IPS-18a (cell line): ENCODE results near the gene SGCG.
"Not testable (repeated sequence)": the region's sequence is repeated elsewhere in the genome, so short reads cannot be mapped to it uniquely, and the experiment has no call there.

Experiments
- H3K27ac ChIP-seq: one replicate; pipeline ENCODE4 v1.5.1; 2013; ENCODE audit warnings: low read length
- H3K27me3 ChIP-seq: one replicate; pipeline ENCODE4 v1.6.1; 2013; ENCODE audit warnings: mild to moderate bottlenecking, low read length; ENCODE audit not compliant: control insufficient read depth, insufficient read depth
- H3K36me3 ChIP-seq: one replicate; pipeline ENCODE4 v1.6.1; 2013; ENCODE audit warnings: low read depth, low read length; ENCODE audit not compliant: control insufficient read depth
- H3K4me1 ChIP-seq: one replicate; pipeline ENCODE4 v1.6.1; 2013; ENCODE audit warnings: low read depth, low read length; ENCODE audit not compliant: control insufficient read depth
- H3K4me3 ChIP-seq: one replicate; pipeline ENCODE4 v1.5.1; 2013; ENCODE audit warnings: low read length
- H3K9ac ChIP-seq: one replicate; pipeline ENCODE4 v1.6.1; 2013; ENCODE audit warnings: mild to moderate bottlenecking, low read length, moderate library complexity
- H3K9me3 ChIP-seq: one replicate; pipeline ENCODE4 v1.6.1; 2013; ENCODE audit warnings: low read depth, low read length; ENCODE audit not compliant: control insufficient read depth

Gene SGCG

DNA sequence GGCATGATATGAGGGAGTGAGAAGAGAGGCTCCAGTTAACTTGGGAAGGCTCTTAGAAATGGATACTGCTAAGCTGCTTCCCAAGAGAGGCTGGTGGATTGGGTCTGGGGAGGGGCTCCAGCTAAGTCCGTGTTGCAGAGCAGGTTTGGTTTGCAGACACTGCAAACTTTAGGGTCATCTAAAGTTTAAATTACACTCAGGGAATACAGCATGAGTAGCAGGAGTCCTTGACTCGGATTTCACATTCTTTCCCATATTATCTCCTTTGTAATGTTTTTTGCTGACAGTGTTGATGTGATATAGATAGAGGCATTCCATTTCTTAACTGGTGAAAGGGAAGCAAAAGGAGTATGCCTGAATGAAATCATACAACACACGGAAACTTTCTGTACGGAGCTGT, 31.9 kb downstream of the SGCG start:
- Histone ChIP-seq H3K27me3 (no peaks in the 10 kb centered on the region), H3K4me3 (no peak overlapping the region), H3K27ac (no peak overlapping the region), H3K9me3 (no peaks in the 10 kb centered on the region), H3K4me1 (no peaks in the 10 kb centered on the region), H3K36me3 (no peaks in the 10 kb centered on the region), H3K9ac (no peak overlapping the region)

DNA sequence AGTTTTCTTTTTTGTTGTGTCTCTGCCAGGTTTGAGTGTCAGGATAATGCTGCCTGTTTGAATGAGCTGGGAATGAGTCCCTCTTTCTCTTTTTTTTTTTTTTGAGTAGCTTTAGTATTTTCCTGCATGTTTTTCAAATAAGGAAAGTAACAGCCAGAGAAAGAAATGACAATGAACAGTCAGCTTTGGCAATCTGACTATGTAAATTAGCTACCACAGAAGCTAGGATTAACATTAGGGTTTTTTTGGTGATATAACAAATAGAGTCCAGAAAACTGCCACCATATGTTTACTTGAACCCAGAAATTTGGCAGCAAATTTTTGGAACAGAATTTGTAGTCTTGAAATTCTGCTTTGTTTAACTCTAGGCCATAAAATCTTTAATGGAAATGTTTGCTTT, 50.5 kb downstream of the SGCG start:
- H3K9ac ChIP-seq = no peak overlapping the region
- no peaks in the 10 kb centered on the region for H3K9me3 ChIP-seq
- H3K27ac ChIP-seq = no peak overlapping the region
- no peaks in the 10 kb centered on the region for H3K36me3 ChIP-seq
- H3K4me1 ChIP-seq = no peaks in the 10 kb centered on the region
- no peak overlapping the region for H3K4me3 ChIP-seq
- no peaks in the 10 kb centered on the region for H3K27me3 ChIP-seq

DNA sequence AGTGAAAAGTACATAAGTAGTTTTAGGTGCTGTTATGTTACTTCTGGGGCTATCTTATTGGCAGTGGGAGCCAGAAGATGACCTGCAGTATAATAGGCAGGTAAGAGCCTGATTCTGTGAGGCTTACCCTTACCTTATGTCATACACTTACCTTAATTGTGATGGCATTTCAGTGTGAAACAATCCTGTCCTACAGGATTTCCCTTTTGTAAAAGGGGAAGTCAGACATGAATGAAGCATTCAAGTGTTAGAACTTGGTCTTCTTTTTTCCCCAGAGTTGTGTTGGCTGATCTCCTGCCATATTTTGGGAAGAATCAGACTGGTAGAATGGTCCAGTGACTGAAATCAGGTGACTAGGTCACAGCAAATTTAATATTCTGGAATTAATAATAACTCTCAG, 55.2 kb downstream of the SGCG start:
- no peak overlapping the region for H3K9ac ChIP-seq
- no peaks in the 10 kb centered on the region for H3K27me3 ChIP-seq
- H3K9me3 ChIP-seq = no peaks in the 10 kb centered on the region

DNA sequence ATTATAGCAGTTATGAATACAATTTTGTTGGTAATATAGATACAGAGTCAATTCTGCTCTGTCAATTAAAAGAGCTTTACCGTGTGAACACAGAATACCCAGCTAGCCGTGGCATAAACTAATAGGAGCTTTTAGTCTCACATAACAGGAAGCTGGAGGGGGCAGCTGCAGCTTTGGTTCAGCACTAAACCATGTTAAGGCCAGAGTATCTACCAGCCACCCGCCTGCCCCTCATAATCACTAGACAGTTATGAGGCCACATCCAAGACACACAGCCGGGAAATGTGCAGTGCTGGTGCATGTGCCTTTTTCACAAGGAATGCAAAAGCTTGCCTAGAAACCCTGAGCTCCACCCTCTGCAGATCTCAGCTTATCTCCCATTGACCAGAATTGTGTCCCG, 62.3 kb downstream of the SGCG start:
- Histone ChIP-seq H3K36me3 (no peaks in the 10 kb centered on the region), H3K4me1 (no peaks in the 10 kb centered on the region), H3K27ac (no peak overlapping the region), H3K27me3 (no peaks in the 10 kb centered on the region), H3K4me3 (no peak overlapping the region), H3K9me3 (no peaks in the 10 kb centered on the region), H3K9ac (no peak overlapping the region)

More for the DNA sequence above, 55.2 kb downstream of the SGCG start:
- Histone ChIP-seq H3K4me3 (no peak overlapping the region), H3K27ac (no peak overlapping the region), H3K36me3 (no peaks in the 10 kb centered on the region), H3K4me1 (no peaks in the 10 kb centered on the region)

DNA sequence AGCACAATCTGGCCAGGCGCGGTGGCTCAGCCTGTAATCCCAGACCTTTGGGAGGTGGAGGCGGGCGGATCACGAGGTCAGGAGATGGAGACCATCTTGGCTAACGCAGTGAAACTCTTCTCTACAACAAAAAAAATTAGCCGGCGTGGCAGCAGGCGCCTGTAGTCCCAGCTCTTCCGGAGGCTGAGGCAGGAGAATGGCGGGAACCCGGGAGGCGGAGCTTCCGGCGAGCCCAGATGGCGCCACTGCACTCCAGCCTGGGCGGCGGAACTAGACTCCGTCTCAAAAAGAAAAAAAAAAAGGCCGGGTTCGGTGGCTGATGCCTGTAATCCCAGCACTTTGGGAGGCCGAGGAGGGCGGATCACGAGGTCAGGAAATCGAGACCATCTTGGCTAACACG, 67.6 kb downstream of the SGCG start:
- not testable (repeated sequence) for H3K4me1 ChIP-seq, H3K27ac ChIP-seq, H3K9ac ChIP-seq, H3K36me3 ChIP-seq, H3K9me3 ChIP-seq, H3K4me3 ChIP-seq, H3K27me3 ChIP-seq

DNA sequence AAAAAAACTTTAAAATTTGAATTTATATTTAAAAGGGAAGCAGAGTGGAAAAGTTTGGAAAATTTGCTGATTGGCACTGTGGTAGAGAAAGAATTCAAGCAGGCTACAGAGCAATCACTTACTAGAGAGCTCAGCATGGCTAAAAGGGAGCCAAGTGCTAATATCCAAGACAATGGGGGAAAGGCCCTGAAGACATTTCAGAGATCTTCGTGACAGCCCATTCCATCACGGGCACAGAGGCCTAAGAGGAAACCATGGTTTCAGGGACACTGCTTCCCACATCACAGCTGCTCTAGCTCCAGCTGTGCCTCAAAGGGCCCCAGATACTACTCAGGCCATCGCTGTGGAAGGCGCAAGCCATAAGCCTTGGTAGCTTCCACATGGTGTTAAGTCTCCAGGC, 73.7 kb downstream of the SGCG start:
- Histone ChIP-seq H3K9me3 (no peaks in the 10 kb centered on the region), H3K27ac (no peak overlapping the region), H3K4me3 (no peak overlapping the region), H3K27me3 (no peaks in the 10 kb centered on the region), H3K4me1 (no peaks in the 10 kb centered on the region), H3K36me3 (no peaks in the 10 kb centered on the region), H3K9ac (no peak overlapping the region)

DNA sequence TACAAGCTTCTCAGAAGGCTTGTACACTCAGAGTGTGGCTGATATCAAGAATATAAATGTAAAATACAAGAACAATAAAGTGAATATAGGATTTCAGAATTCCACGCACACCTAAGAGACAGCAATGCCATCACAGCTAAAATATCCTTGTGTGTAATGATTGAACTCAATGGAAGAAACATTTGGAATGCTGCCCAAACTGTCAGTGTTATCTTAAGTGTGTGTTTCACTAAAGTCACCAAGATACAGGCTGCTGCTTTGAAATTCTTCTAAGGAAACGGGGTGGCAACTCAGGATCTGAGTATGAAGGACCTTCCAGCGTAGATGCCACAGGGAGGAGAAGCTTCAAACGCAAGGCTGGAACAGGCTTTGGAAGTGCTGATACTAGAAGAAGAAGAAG, 86.8 kb downstream of the SGCG start:
- H3K27me3 ChIP-seq = no peaks in the 10 kb centered on the region
- H3K4me3 ChIP-seq = no peak overlapping the region
- no peaks in the 10 kb centered on the region for H3K9me3 ChIP-seq
- H3K4me1 ChIP-seq = no peaks in the 10 kb centered on the region
- H3K9ac ChIP-seq = no peak overlapping the region
- H3K36me3 ChIP-seq = no peaks in the 10 kb centered on the region
- H3K27ac ChIP-seq = no peak overlapping the region

DNA sequence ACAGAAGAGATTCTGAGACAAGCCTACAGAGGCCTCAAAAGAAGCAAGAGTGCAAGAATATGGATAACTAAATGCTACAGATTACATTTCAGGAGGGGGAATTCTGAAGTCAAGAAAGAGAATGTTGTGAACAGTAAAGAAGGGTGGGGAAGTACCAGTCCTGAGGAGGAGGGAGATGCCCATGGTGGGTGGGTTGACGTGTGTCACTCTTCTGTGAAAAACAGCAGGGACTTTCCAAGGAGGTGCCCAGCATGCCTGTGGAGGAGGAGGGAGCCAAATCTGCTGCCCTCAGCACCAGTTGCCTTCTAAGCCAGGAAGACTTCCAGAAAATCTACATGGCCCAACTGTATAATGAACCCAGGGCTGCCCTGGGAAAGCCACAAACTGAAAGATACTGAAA, 87.7 kb downstream of the SGCG start:
- Histone ChIP-seq H3K4me1 (no peaks in the 10 kb centered on the region), H3K4me3 (no peak overlapping the region), H3K27me3 (no peaks in the 10 kb centered on the region), H3K36me3 (no peaks in the 10 kb centered on the region), H3K27ac (no peak overlapping the region), H3K9ac (no peak overlapping the region), H3K9me3 (no peaks in the 10 kb centered on the region)

DNA sequence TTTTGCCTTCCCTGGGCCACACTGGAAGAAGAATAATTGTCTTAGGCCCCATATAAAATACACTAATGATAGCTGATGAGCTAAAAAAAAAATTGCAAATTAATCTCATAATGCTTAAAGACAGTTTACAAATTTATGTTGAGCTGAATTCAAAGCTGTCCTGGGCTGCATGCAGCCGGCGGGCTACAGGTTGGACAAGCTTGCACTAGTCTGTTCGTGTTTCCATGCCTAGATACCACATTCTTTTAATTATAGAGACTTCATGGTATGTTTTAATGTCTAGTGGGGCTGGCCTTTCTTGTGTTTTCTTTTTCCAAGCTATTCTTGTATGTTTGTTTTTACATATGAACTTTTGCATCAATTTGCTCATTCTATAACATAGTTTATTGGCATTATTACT, 90.6 kb downstream of the SGCG start:
- no peak overlapping the region for H3K27ac ChIP-seq
- H3K36me3 ChIP-seq = no peaks in the 10 kb centered on the region
- no peaks in the 10 kb centered on the region for H3K4me1 ChIP-seq
- no peaks in the 10 kb centered on the region for H3K27me3 ChIP-seq
- no peaks in the 10 kb centered on the region for H3K9me3 ChIP-seq
- no peak overlapping the region for H3K9ac ChIP-seq
- H3K4me3 ChIP-seq = no peak overlapping the region

DNA sequence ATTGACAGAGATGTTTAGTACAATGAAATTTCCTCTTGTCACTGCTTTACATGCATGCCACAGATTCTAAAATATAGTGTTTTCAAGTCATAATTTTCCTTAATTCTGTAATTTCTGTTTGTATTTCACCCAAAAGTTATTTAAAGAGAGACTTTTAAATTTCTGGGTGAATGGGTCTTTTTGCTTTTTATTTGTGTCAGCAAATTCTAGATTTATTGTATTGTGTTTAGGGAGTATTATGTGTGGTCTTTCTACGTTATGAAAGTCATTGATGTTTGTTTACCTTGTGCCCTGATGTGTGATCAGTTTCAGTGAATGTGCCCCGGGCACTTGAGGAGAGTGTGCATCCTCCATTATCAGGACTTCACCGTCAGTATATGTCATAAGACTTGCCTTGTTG, 92.7 kb downstream of the SGCG start:
- H3K4me1 ChIP-seq = no peaks in the 10 kb centered on the region
- no peak overlapping the region for H3K27ac ChIP-seq
- H3K9me3 ChIP-seq = no peaks in the 10 kb centered on the region
- H3K36me3 ChIP-seq = no peaks in the 10 kb centered on the region
- no peak overlapping the region for H3K4me3 ChIP-seq
- no peaks in the 10 kb centered on the region for H3K27me3 ChIP-seq
- H3K9ac ChIP-seq = no peak overlapping the region

DNA sequence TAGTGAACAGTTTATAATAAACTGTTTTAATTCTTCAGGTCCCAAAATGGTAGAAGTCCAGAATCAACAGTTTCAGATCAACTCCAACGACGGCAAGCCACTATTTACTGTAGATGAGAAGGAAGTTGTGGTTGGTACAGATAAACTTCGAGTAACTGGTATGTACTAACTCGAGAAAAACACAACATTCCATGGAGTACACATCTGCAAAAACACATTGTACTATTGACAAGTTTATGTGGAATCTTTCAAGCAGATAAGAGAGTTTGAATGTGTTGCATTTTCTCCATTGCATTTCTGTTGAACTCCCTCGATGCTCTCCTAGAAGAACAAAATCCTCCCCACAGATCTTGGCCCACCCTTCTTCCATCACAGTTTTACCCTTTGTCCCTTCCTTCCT, 98.5 kb downstream of the SGCG start:
- Histone ChIP-seq H3K9ac (no peak overlapping the region), H3K27ac (no peak overlapping the region), H3K4me1 (no peaks in the 10 kb centered on the region), H3K27me3 (no peaks in the 10 kb centered on the region), H3K9me3 (no peaks in the 10 kb centered on the region), H3K36me3 (no peaks in the 10 kb centered on the region), H3K4me3 (no peak overlapping the region)

DNA sequence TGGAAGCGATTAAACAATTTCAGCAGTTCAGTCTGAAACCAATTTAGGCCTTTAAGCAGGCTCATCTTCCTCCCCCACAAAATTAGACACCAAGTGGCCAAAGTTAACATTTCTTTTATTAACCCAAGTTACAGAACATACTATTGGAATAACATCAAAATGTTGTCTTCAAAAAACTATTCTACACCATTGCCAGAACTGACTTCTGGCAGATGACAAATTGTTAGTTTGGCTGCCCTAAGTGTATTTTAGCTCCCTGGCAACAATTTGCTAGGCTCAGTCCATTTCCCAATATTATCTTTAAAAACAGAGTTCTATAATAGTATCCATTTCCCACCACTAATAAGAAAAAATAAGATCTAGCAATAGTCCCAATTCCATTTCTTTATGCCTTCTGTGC, 107.8 kb downstream of the SGCG start:
- Histone ChIP-seq H3K9me3 (no peaks in the 10 kb centered on the region), H3K9ac (no peak overlapping the region), H3K36me3 (no peaks in the 10 kb centered on the region), H3K27me3 (no peaks in the 10 kb centered on the region), H3K27ac (no peak overlapping the region), H3K4me3 (no peak overlapping the region), H3K4me1 (no peaks in the 10 kb centered on the region)

DNA sequence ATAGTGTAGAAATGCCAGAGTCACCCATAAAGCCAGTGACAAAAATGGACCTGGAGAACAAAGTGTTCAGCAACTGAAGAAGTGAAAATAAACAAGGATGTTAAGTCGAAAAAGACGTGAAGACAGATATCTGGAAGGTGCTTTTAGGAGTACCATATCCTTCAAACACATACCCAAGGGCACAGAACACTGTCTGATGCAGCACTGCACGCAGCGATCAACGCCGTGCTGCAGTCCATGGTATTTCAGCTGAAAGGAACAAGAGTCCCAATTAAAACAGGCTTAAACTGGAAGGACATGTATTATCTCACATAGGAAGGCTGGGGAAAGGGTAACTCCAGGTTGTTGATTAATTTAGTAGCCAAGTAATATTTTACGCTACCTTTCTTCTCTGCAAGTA, 108.2 kb downstream of the SGCG start:
- Histone ChIP-seq H3K27ac (no peak overlapping the region), H3K36me3 (no peaks in the 10 kb centered on the region), H3K9me3 (no peaks in the 10 kb centered on the region), H3K4me1 (no peaks in the 10 kb centered on the region), H3K4me3 (no peak overlapping the region), H3K9ac (no peak overlapping the region), H3K27me3 (no peaks in the 10 kb centered on the region)
